ENCODE data around the gene SNAP23.

Gene SNAP23

GRCh38 chr15:42456531-42456930 is 38.9 kb upstream of the SNAP23 start:
- H3K4me3 ChIP-seq (ENCODE audit: control insufficient read depth, low read depth, low read length), result peak overlapping the region; percentile 34
- no peak for DNase-seq (ENCODE audit: low read depth)
- no peak for TF ChIP-seq CTCF (conservative IDR thresholded peaks at IDR 0.05; ENCODE audit: control insufficient read depth, insufficient read depth, low read depth, low read length)

GRCh38 chr15:42456971-42457370 is 38.5 kb upstream of the SNAP23 start:
- peak; percentile 73 for DNase-seq (ENCODE audit: low read depth)
- peak overlapping the region; percentile 34 for H3K4me3 ChIP-seq (ENCODE audit: control insufficient read depth, low read depth, low read length)
- no peak for TF ChIP-seq CTCF (conservative IDR thresholded peaks at IDR 0.05; ENCODE audit: control insufficient read depth, insufficient read depth, low read depth, low read length)

- peak overlapping the region; percentile 34 for H3K4me3 ChIP-seq (ENCODE audit: control insufficient read depth, low read depth, low read length)
- DNase-seq (ENCODE audit: low read depth), result peak; percentile 95
Measured at GRCh38 chr15:42457445-42458442, 37.7 kb upstream of the SNAP23 start.

GRCh38 chr15:42461261-42461660 is 34.2 kb upstream of the SNAP23 start:
- H3K4me3 ChIP-seq (ENCODE audit: control insufficient read depth, low read depth, low read length), result no peak overlapping the region
- DNase-seq (ENCODE audit: low read depth), result no peak
- TF ChIP-seq CTCF (conservative IDR thresholded peaks at IDR 0.05; ENCODE audit: control insufficient read depth, insufficient read depth, low read depth, low read length), result no peak

More at GRCh38 chr15:42457445-42458442, 37.7 kb upstream of the SNAP23 start:
- TF ChIP-seq CTCF (conservative IDR thresholded peaks at IDR 0.05; ENCODE audit: control insufficient read depth, insufficient read depth, low read depth, low read length), result no peak

GRCh38 chr15:42465520-42466259 is 29.7 kb upstream of the SNAP23 start:
- no peak for DNase-seq (ENCODE audit: low read depth)
- no peak for TF ChIP-seq CTCF (conservative IDR thresholded peaks at IDR 0.05; ENCODE audit: control insufficient read depth, insufficient read depth, low read depth, low read length)
- no peak overlapping the region for H3K4me3 ChIP-seq (ENCODE audit: control insufficient read depth, low read depth, low read length)

- no peak for TF ChIP-seq CTCF (conservative IDR thresholded peaks at IDR 0.05; ENCODE audit: control insufficient read depth, insufficient read depth, low read depth, low read length)
- DNase-seq (ENCODE audit: low read depth), result no peak
- H3K4me3 ChIP-seq (ENCODE audit: control insufficient read depth, low read depth, low read length), result no peak overlapping the region
Measured at GRCh38 chr15:42471002-42471401, 24.4 kb upstream of the SNAP23 start.

Measured in fibroblast of mammary gland (primary cell).